OCI-LY7 (cell line): ENCODE measurements around the gene LAPTM5.

ENCODE experiments used
- EZH2phosphoT487 ChIP-seq: fragments of 200-600 bp; sonication (generic); IDR thresholded peaks from 2 replicates; pipeline ENCODE4 v1.6.1; 2018; ENCODE audit warnings: low read depth, borderline replicate concordance, mild to moderate bottlenecking, mixed run types, antibody characterized with exemption, low read length, moderate library complexity, mixed read lengths
- TF ChIP-seq, protein P1 (sequence below): fragments of 200-600 bp; sonication (generic); conservative IDR thresholded peaks from 2 replicates; pipeline ENCODE4 v1.5.1; 2014; ENCODE audit warnings: mild to moderate bottlenecking, antibody characterized with exemption, low read length, moderate library complexity, mixed read lengths

DNA sequence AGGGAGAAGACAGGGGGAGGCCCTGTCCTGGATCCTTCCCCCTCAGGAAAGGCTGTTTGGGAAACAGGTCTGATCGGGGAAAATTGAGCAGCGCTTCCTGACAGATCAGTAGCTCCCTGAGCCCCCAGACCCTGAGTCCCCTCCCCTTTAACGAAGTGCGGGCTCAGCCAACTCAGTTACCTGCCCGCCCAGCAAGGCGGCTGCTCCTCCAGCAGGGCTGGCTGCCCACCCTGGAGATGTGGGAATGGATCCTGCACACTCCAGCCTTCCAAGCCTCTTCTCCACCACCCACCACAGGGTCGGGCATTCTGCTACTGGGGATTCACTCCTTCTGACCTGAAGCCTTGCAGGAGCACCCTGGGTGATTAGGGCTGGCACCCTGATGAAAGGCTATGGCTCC is 27.6 kb upstream of the LAPTM5 start:
- no peak for TF ChIP-seq EZH2phosphoT487
- TF ChIP-seq, protein P1, sequence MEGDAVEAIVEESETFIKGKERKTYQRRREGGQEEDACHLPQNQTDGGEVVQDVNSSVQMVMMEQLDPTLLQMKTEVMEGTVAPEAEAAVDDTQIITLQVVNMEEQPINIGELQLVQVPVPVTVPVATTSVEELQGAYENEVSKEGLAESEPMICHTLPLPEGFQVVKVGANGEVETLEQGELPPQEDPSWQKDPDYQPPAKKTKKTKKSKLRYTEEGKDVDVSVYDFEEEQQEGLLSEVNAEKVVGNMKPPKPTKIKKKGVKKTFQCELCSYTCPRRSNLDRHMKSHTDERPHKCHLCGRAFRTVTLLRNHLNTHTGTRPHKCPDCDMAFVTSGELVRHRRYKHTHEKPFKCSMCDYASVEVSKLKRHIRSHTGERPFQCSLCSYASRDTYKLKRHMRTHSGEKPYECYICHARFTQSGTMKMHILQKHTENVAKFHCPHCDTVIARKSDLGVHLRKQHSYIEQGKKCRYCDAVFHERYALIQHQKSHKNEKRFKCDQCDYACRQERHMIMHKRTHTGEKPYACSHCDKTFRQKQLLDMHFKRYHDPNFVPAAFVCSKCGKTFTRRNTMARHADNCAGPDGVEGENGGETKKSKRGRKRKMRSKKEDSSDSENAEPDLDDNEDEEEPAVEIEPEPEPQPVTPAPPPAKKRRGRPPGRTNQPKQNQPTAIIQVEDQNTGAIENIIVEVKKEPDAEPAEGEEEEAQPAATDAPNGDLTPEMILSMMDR, result no peak
